ENCODE data around the gene DHCR24. TPM values are rescaled to one million over a fixed set of nuclear protein-coding genes. Genes with fewer than 3 reads are reported as not detected.
A peak's percentile ranks its signal among the peaks of the same experiment; 100 is the strongest.

Gene DHCR24
- total RNA-seq, 4 donors from 2014 or later, result 64.9 to 181 (median 125) TPM

DNA sequence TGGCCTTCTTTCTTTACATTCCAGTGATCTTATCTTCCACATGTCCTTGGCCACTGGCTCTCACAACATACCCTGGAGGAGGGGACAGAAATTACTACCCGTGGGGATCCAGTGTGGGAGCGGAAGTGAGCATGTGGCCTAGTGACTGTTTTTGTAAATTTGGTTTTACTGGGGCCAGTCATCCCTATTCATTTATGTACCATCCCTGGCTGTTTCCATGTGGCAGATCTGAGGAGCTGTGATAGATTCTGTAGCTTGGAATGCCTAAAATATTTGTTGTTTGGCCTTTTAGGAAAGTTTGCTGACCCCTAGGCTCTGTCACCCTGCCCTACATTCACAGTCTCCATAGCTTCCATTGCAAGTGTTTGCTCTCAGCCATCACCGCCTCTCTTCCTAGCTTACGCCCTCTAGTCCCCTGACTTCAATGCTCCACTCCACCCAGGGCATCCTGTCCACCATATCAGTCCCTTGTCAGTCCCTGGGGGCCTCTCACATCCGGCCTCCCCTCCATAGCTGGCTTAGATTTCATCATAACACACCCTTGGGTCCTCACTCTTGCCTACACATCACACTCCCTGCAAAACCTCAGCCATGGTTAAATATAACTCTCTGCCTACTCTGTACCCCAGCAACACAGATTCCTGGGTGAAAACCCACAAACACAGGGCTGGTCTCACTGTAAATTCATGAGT is 25.8 kb downstream of the DHCR24 start:
- no peak for DNase-seq (ENCODE audit: low spot score)
- TF ChIP-seq, protein P1, sequence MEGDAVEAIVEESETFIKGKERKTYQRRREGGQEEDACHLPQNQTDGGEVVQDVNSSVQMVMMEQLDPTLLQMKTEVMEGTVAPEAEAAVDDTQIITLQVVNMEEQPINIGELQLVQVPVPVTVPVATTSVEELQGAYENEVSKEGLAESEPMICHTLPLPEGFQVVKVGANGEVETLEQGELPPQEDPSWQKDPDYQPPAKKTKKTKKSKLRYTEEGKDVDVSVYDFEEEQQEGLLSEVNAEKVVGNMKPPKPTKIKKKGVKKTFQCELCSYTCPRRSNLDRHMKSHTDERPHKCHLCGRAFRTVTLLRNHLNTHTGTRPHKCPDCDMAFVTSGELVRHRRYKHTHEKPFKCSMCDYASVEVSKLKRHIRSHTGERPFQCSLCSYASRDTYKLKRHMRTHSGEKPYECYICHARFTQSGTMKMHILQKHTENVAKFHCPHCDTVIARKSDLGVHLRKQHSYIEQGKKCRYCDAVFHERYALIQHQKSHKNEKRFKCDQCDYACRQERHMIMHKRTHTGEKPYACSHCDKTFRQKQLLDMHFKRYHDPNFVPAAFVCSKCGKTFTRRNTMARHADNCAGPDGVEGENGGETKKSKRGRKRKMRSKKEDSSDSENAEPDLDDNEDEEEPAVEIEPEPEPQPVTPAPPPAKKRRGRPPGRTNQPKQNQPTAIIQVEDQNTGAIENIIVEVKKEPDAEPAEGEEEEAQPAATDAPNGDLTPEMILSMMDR (IDR thresholded peaks at IDR 0.05), result no peak
- ATAC-seq (ENCODE audit: low FRiP score), result no peak

DNA sequence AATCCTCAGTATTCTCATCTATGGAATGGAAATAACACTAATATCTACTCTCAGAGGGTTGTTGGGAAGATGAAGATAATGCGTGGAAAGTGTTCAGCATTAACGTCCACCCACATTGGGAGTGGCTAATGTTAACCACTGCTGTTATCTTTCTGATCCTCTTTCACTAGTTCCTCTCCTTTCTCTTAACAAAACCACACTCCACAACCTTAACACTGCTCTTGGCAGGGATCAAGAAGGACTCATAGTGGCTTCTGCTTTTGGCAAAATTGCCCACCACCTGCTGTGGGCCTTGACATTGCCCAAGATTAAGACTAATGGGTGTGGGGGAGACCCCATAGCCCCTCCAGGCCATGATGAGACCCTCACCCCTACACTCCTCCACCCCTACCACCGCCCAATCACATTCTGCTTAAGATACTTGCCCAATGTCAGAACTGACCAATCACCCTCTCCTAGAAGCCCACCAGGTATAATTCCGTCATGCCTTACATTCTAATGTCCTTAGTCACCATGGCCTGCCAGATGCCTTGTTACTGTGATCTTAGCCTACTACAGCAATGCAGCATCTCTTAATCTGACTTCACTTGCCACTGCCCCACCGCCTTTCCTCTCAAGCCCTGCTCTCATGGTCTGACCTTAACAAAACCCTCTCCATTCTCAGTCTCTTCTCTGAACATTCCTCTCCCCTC is 27.1 kb downstream of the DHCR24 start:
- no peak for ATAC-seq (ENCODE audit: low FRiP score)
- no peak for DNase-seq (ENCODE audit: low spot score)
- TF ChIP-seq, protein P1 (IDR thresholded peaks at IDR 0.05), result no peak

DNA sequence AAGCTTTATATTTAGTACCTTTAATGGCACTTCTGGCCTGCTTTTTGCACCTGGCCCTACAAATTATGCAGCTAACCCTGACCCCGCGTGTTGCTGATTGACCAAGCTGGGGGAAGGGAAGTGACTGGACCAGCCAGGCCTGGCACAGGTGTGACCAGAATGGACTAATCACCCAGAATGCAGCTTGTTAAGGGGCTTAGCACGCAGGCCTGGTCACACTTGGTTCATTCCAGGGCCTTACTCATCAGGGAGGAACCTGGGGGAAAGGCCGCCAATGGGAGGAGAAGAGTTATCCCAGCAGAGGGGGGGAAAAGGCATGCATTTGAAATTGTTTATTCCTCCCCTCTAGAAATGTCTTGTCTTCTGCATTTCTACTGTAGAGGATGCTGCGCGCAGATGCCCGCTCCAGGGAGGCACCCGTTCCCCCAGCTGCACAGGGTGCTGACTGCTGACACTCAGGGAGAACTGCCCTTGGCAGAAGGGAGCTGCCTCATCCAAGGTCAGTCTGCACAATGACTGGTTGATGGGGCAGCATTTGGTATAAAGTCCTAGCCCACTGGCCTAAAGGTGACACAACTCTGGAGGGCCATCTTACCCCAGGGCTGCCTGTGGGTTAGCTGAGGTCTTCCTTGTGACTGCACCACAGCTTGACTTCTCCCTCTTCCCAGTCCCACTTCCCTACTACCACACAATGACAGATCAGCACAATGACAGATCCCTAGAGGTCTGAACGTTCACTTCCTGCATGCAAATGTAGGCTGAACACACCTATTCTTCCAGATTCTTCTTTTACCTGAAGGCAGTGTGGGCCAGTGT is 29.0 kb downstream of the DHCR24 start:
- TF ChIP-seq, protein P1 (IDR thresholded peaks at IDR 0.05), result no peak
- ATAC-seq (ENCODE audit: low FRiP score) (peak; percentile 44), DNase-seq (ENCODE audit: low spot score) (no peak)

DNA sequence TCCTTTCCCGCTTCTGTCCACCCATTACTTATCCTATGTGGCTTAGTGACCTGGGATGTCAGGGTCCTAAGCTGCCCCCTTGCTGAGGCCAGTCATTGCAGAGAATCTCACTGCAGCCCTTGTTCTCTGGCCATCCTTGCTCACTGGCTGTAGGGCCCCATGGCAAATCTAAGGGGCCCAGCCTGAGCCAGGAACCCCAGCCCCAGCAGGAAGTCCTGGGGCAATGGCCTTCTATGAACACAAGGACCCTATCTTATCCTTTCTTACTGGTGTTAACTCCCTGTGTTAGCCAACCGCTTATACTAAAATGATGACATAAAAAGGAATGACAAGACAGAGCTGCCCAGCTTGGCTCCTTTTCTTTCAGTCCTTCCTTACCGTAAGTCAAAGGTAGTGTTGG is 29.9 kb downstream of the DHCR24 start:
- TF ChIP-seq, protein P1 (IDR thresholded peaks at IDR 0.05), result no peak
- ATAC-seq (ENCODE audit: low FRiP score) (no peak), DNase-seq (ENCODE audit: low spot score) (no peak)

DNA sequence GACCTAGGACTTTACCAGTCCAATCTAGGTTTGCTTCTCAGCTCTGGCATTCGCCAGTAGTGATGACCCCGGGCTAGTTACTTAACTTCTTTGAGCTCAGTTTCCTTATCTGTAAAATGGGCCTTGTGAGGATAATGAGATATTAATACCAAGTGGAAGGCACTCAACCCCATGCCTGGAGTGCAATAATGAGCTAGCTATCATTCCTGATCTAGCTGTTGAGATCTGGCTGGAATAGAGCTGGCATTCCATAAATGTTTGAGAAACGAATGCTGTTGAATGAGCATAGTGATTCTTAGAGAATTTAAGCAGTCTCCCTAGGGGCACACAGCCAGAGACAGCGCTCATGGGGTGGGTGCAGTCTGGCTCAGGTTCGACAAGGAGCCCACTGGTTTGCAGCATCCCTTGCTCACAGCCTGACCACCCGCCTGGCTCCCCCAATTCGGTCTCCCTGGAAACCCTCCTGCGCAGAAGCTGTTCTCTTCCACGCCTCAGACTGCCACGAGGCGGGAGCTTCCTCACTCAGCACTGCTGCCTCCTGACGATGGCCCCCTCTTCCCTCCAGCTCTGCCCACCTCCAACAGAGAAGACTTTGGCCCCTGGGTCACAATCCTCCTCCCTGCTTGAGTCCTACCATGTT is 32.5 kb downstream of the DHCR24 start:
- no peak for DNase-seq (ENCODE audit: low spot score)
- TF ChIP-seq, protein P1 (IDR thresholded peaks at IDR 0.05), result no peak
- no peak for ATAC-seq (ENCODE audit: low FRiP score)

DNA sequence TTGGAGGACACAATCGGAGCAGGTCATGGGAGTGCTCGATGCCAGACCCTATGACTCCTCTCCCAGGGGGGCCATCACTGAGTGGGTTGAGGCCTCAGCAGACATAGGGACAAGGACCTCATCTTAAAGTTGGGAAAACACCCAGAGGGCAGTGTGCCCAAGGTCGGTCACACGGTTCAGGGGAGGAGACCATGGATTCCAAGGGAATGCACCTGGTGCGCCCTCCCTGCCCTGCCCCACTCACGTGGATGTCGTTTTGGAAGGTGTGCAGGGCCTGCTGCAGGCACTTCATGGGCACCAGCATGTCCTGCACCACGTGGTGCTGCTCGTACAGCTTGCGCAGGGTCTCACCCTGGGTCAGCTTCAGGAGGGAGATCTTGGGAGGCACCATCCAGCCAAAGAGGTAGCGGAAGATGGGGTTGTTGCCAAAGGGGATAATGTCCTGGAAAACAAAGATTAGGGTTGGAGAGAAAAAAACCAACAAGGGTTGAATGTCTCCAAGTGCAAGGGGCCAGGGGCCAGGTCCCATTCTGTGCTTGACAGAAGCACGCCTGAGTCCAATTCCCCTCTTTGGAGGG is 33.1 kb downstream of the DHCR24 start:
- no peak for DNase-seq (ENCODE audit: low spot score)
- TF ChIP-seq, protein P1 (IDR thresholded peaks at IDR 0.05), result no peak
- no peak for ATAC-seq (ENCODE audit: low FRiP score)

Data from omental fat pad (tissue), 4 donors.